CD8-positive, alpha-beta memory T cell (primary cell): Measurements from ENCODE around the gene FBXO46. TPM values are rescaled to one million over a fixed set of nuclear protein-coding genes. Genes with fewer than 3 reads are reported as not detected.
"Not testable (repeated sequence)": the region's sequence is repeated elsewhere in the genome, so short reads cannot be mapped to it uniquely, and the experiment has no call there.

ENCODE experiments used
- CTCF ChIA-PET: fragments of 350-600 bp; sonication (Branson Sonifier 250); formaldehyde crosslinking; loops from one replicate; lab custom pipeline; 2021; ENCODE audit warnings: antibody characterized with exemption; lab: Charles Lee
- POLR2A ChIA-PET: fragments of 350-600 bp; sonication (Branson Sonifier 250); formaldehyde crosslinking; loops from one replicate; lab custom pipeline; 2021; ENCODE audit warnings: antibody characterized with exemption; lab: Charles Lee
- DNase-seq, 5 donors: peaks; one replicate each; pipeline versions ENCODE4 v3.0.0 to v3.0.0-alpha.2; 2020 to 2022; ENCODE audit warnings: mixed read lengths in 1 of 5
- H3K27ac ChIP-seq: one replicate; pipeline ENCODE4 v1.7.0; 2013; ENCODE audit warnings: low read depth, mild to moderate bottlenecking, low read length, moderate library complexity
- H3K27me3 ChIP-seq: 2 replicates; pipeline ENCODE4 v1.7.0; 2013; ENCODE audit warnings: low read length, mild to moderate bottlenecking; ENCODE audit not compliant: insufficient read depth, poor library complexity, severe bottlenecking
- H3K36me3 ChIP-seq: 2 replicates; pipeline ENCODE4 v1.7.0; 2013; ENCODE audit warnings: mild to moderate bottlenecking, low read length, moderate library complexity; ENCODE audit not compliant: insufficient read depth
- H3K4me1 ChIP-seq: 2 replicates; pipeline ENCODE4 v1.7.0; 2013; ENCODE audit warnings: mild to moderate bottlenecking, low read length, moderate library complexity; ENCODE audit not compliant: insufficient read depth
- H3K4me3 ChIP-seq: 2 replicates; pipeline ENCODE4 v1.7.0; 2013; ENCODE audit warnings: mild to moderate bottlenecking, low read length
- H3K9me3 ChIP-seq: 2 replicates; pipeline ENCODE4 v1.7.0; 2013; ENCODE audit warnings: mild to moderate bottlenecking, low read length
- H3K27ac Mint-ChIP-seq, 8 donors: one replicate each; pipeline ENCODE4 v1.8.0; 2020 to 2021; ENCODE audit warnings: mixed read lengths in 8 of 8, mild to moderate bottlenecking in 6 of 8, inconsistent platforms in 3 of 8, moderate library complexity in 3 of 8
- H3K27me3 Mint-ChIP-seq, 2 donors: one replicate each; pipeline ENCODE4 v1.8.0; 2020 to 2021; ENCODE audit warnings: mixed read lengths in 2 of 2, mild to moderate bottlenecking in 1 of 2, moderate library complexity in 1 of 2
- H3K36me3 Mint-ChIP-seq, 3 donors: one replicate each; pipeline ENCODE4 v1.8.0; 2020 to 2021; ENCODE audit warnings: mixed read lengths in 3 of 3, inconsistent platforms in 1 of 3, mild to moderate bottlenecking in 1 of 3
- H3K4me1 Mint-ChIP-seq, 3 donors: one replicate each; pipeline ENCODE4 v1.8.0; 2020 to 2021; ENCODE audit warnings: mixed read lengths in 3 of 3, inconsistent platforms in 1 of 3, mild to moderate bottlenecking in 1 of 3
- H3K4me3 Mint-ChIP-seq, 7 donors: one replicate each; pipeline ENCODE4 v1.8.0; 2020 to 2021; ENCODE audit warnings: mixed read lengths in 7 of 7, mild to moderate bottlenecking in 6 of 7, moderate library complexity in 4 of 7, inconsistent platforms in 2 of 7
- H3K9me3 Mint-ChIP-seq, 5 donors: one replicate each; pipeline ENCODE4 v1.8.0; 2020 to 2022; ENCODE audit warnings: mixed read lengths in 5 of 5, mild to moderate bottlenecking in 3 of 5, moderate library complexity in 2 of 5, inconsistent platforms in 1 of 5
- polyA plus RNA-seq: library from polyadenylated mRNA; unstranded; fragments of 300-500 nt; fragmentation: Illumina TruSeq; gene quantifications from one replicate; pipeline ENCODE4 v1.2.3, GENCODE V29; 2021
- total RNA-seq, 2 experiments: library from RNA; stranded (reverse); gene quantifications; one replicate each; pipeline ENCODE4 v1.2.3, GENCODE V29; 2021

Gene FBXO46
- total and polyA plus RNA-seq, 3 experiments from 2014 or later: 21.1 to 30.4 (median 25.2) TPM

DNA sequence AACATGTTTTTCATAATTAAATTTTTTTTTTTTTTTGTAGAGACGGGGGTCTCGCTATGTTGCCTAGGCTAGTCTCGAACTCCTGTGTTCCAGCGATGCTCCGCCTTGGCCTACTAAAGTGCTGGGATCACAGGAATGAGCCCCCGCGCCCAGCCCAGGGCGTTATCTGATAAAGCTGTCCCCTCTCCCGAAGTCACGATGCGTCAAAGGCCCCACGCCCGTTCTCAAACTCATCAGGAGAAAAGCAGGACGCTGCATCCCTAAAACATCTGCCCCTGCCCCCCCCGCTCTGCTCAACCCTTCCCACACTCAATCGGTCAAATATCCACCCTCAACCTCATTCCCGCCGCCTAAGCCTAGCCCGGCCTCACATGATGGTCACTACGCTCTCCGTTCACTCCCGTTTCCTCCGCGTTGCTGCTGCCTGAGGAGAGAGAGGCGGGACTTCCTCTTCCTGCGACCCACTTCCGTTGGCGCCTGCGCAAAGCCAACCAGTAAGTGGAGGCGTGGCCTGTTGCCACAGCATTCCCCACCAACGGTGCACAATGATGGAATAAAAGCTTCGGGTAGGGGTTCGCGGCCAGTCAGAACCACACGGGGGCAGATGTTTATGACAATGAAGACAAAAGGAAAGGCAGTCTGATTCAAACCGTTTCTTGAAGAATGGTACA, 39.0 kb downstream of the FBXO46 start, which contains the start of gene SNRPD2:
SNRPD2 (minus strand) TSS at position 438 of the 671 bp plus-strand sequence; CDS start at position 373, 65 bp downstream.
- Mint-ChIP-seq H3K4me3 (peak within 1 kb of the TSS; percentile 91 to 98 (median 93)), H3K4me1 (peaks cover 16 to 26% (median 18%) of the 10 kb centered on the region in 3 donors), H3K27ac (peak within 1 kb of the TSS; percentile 92 to 100 (median 97)), H3K9me3 (no peaks in the 10 kb centered on the region), H3K27me3 (no peaks in the 10 kb centered on the region), H3K36me3 (peaks cover 0 to 56% (median 2%) of the 10 kb centered on the region in 3 donors)
- Histone ChIP-seq H3K27me3 (no peaks in the 10 kb centered on the region), H3K4me3 (peak within 1 kb of the TSS; percentile 72), H3K4me1 (peaks cover 7% of the 10 kb centered on the region), H3K36me3 (peaks cover 17% of the 10 kb centered on the region), H3K9me3 (no peaks in the 10 kb centered on the region), H3K27ac (peak within 1 kb of the TSS; percentile 92)
- CTCF ChIA-PET: interaction anchor here (0.8 to 9.0 kb wide), 15 partner anchors 12 to 252 kb away, joined by 3 to 107 read pairs (median 7); partner anchors contain the start of genes EML2, FBXO46, GIPR and SIX5
- peak in 4 of 5 donors; percentile 86 to 94 (median 90) for DNase-seq
- POLR2A ChIA-PET: interaction anchor here (0.6 to 2.5 kb wide), 12 partner anchors 11 to 195 kb away, joined by 3 to 16 read pairs (median 6); partner anchors contain the start of genes EML2, FBXO46 and SIX5

GRCh38 chr19:45687599-45687998, 43.1 kb downstream of the FBXO46 start:
- no peak overlapping the region for H3K4me3 Mint-ChIP-seq
- CTCF ChIA-PET: interaction anchor here (9.0 kb wide), 1 partner anchor 8 kb away, joined by 107 read pairs; no protein-coding TSS in a partner anchor
- no peak for DNase-seq
- H3K36me3 Mint-ChIP-seq: peaks cover 0 to 65% (median 0%) of the 10 kb centered on the region in 3 donors
- Histone ChIP-seq H3K4me1 (peaks cover 7% of the 10 kb centered on the region), H3K27ac (no peak overlapping the region), H3K36me3 (peaks cover 33% of the 10 kb centered on the region), H3K4me3 (no peak overlapping the region), H3K9me3 (no peaks in the 10 kb centered on the region), H3K27me3 (no peaks in the 10 kb centered on the region)
- no peaks in the 10 kb centered on the region for H3K9me3 Mint-ChIP-seq
- no peak overlapping the region for H3K27ac Mint-ChIP-seq
- POLR2A ChIA-PET: no interaction called here
- H3K27me3 Mint-ChIP-seq: no peaks in the 10 kb centered on the region
- H3K4me1 Mint-ChIP-seq: peaks cover 11 to 20% (median 18%) of the 10 kb centered on the region in 3 donors

GRCh38 chr19:45685045-45685444, 45.7 kb downstream of the FBXO46 start:
- POLR2A ChIA-PET, H3K27ac Mint-ChIP-seq, CTCF ChIA-PET, H3K27me3 Mint-ChIP-seq, H3K9me3 ChIP-seq, H3K27ac ChIP-seq, H3K9me3 Mint-ChIP-seq, H3K4me3 Mint-ChIP-seq, H3K27me3 ChIP-seq, H3K4me1 ChIP-seq, DNase-seq, H3K4me3 ChIP-seq: not testable (repeated sequence)
- H3K36me3 ChIP-seq: peaks cover 33% of the 10 kb centered on the region
- Mint-ChIP-seq H3K4me1 (peaks cover 8 to 19% (median 10%) of the 10 kb centered on the region in 3 donors), H3K36me3 (peaks cover 0 to 57% (median 0%) of the 10 kb centered on the region in 3 donors)

- DNase-seq: no peak
- POLR2A ChIA-PET: interaction anchor here (0.6 kb wide), 1 partner anchor 122 kb away, joined by 3 read pairs; no protein-coding TSS in a partner anchor
- CTCF ChIA-PET: interaction anchor here (0.6 to 8.6 kb wide), 4 partner anchors 9 to 996 kb away, joined by 3 to 107 read pairs (median 8); partner anchors contain the start of genes QPCTL and SNRPD2
These were observed 47.8 kb downstream of the FBXO46 start for GRCh38 chr19:45682908-45683307.

GRCh38 chr19:45682117-45682516, 48.6 kb downstream of the FBXO46 start:
- no peak for DNase-seq
- ChIA-PET POLR2A (interaction anchor here (0.6 to 2.1 kb wide), 2 partner anchors 9 to 122 kb away, joined by 3 to 9 read pairs; partner anchors contain the start of genes QPCTL and SNRPD2), CTCF (interaction anchor here (1.0 to 8.6 kb wide), 6 partner anchors 8 to 37 kb away, joined by 3 to 107 read pairs (median 8); partner anchors contain the start of genes QPCTL and SNRPD2)
- Histone ChIP-seq H3K4me3 (peak overlapping the region; percentile 46), H3K4me1 (peaks cover 13% of the 10 kb centered on the region), H3K36me3 (peaks cover 18% of the 10 kb centered on the region), H3K9me3 (no peaks in the 10 kb centered on the region), H3K27me3 (no peaks in the 10 kb centered on the region), H3K27ac (no peak overlapping the region)
- Mint-ChIP-seq H3K9me3 (no peaks in the 10 kb centered on the region), H3K27me3 (no peaks in the 10 kb centered on the region), H3K4me3 (peak overlapping the region in 4 of 7 donors; percentile 28 to 84 (median 81)), H3K36me3 (peaks cover 0 to 35% (median 0%) of the 10 kb centered on the region in 3 donors), H3K27ac (peak overlapping the region in 3 of 8 donors; percentile 54 to 91 (median 69)), H3K4me1 (peaks cover 10 to 19% (median 16%) of the 10 kb centered on the region in 3 donors)

More at GRCh38 chr19:45682908-45683307, 47.8 kb downstream of the FBXO46 start:
- Mint-ChIP-seq H3K4me3 (no peak overlapping the region), H3K36me3 (peaks cover 0 to 43% (median 0%) of the 10 kb centered on the region in 3 donors), H3K4me1 (peaks cover 6 to 14% (median 10%) of the 10 kb centered on the region in 3 donors), H3K27me3 (no peaks in the 10 kb centered on the region), H3K9me3 (no peaks in the 10 kb centered on the region), H3K27ac (peak overlapping the region in 3 of 8 donors; percentile 46 to 80 (median 51))
- no peak overlapping the region for H3K4me3 ChIP-seq
- no peak overlapping the region for H3K27ac ChIP-seq
- H3K9me3 ChIP-seq: no peaks in the 10 kb centered on the region
- H3K36me3 ChIP-seq: peaks cover 26% of the 10 kb centered on the region
- no peaks in the 10 kb centered on the region for H3K27me3 ChIP-seq
- peaks cover 8% of the 10 kb centered on the region for H3K4me1 ChIP-seq

- H3K4me1 Mint-ChIP-seq: peaks cover 13 to 24% (median 19%) of the 10 kb centered on the region in 3 donors
- peak overlapping the region in 7 of 8 donors; percentile 66 to 92 (median 80) for H3K27ac Mint-ChIP-seq
- no peaks in the 10 kb centered on the region for H3K27me3 Mint-ChIP-seq
- peaks cover 14% of the 10 kb centered on the region for H3K36me3 ChIP-seq
- no peaks in the 10 kb centered on the region for H3K9me3 ChIP-seq
- H3K36me3 Mint-ChIP-seq: peaks cover 0 to 30% (median 0%) of the 10 kb centered on the region in 3 donors
- no peaks in the 10 kb centered on the region for H3K27me3 ChIP-seq
- peaks cover 18% of the 10 kb centered on the region for H3K4me1 ChIP-seq
- H3K4me3 ChIP-seq: peak overlapping the region; percentile 46
- no peaks in the 10 kb centered on the region for H3K9me3 Mint-ChIP-seq
- CTCF ChIA-PET: interaction anchor here (0.9 to 8.6 kb wide), 12 partner anchors 10 to 98 kb away, joined by 3 to 107 read pairs (median 6); partner anchors contain the start of genes EML2, QPCTL, SIX5 and SNRPD2
- H3K4me3 Mint-ChIP-seq: peak overlapping the region; percentile 79 to 89 (median 84)
- POLR2A ChIA-PET: interaction anchor here (0.6 to 2.1 kb wide), 2 partner anchors 10 to 111 kb away, joined by 9 to 11 read pairs; partner anchors contain the start of genes DMWD, QPCTL and SNRPD2
- DNase-seq: peak; percentile 77 to 88 (median 83)
- no peak overlapping the region for H3K27ac ChIP-seq
These were observed 49.2 kb downstream of the FBXO46 start for GRCh38 chr19:45681391-45682015.
